HG02938 (cell line): ENCODE results near the gene RNF157.

Experiments
- ATAC-seq: cut with Tn5 transposase; IDR thresholded peaks from one replicate; pipeline ENCODE4 v1.9.1; 2021; ENCODE audit warnings: mild to moderate bottlenecking, moderate library complexity; ENCODE audit not compliant: unreplicated experiment

The RNF157 gene

DNA sequence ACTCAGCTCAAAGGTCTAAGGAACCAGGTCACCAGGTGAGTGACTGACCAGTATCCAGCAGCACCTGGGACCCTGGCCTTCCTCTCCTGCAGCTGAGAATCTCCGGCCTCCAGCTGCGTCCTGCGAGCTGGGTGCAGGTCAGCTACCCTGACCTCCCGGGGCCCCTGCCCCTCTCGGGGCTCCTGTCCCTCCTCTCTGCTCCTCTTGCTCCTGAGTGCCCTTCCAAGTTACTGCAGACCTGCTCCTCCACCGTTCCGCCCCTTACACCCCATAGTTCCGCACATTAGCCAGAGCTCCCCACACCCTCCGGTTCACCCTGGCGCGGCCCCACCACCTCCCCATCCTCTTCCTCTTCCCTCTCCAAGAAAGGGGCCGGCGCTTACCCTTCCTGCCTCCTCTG lies 109.8 kb downstream of the RNF157 start:
- no peak for ATAC-seq

DNA sequence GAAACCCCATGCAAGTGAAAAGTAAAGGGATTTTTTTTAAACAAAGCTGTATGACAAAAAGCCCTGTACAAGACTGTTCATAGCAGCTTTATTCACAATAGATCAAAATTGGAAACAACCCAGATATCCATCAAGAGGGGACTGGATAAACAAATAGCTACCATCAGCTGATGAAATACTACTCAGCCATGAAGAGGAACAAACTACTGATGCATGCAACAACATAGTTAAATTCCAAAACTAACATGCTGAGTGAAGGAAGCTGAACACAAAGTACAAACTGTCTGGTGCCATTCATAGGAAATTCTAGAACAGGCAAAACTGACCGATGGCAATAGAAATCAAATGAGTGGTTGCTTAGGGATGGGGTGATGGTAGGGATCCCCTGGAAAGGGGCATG lies 114.4 kb downstream of the RNF157 start:
- no peak for ATAC-seq

DNA sequence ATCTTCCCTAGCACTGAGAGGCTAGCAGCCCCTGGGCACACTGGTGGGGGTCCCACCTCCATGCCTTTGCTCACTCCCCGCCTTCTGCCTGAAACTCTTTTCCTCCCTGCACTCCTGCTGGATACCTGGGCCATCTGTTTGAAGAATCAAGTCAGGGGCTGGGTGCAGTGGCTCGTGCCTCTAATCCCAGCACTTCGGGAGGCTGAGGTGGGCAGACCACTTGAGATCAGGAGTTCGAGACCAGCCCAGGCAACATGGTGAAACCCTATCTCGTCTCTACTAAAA lies 115.0 kb downstream of the RNF157 start:
- no peak for ATAC-seq

DNA sequence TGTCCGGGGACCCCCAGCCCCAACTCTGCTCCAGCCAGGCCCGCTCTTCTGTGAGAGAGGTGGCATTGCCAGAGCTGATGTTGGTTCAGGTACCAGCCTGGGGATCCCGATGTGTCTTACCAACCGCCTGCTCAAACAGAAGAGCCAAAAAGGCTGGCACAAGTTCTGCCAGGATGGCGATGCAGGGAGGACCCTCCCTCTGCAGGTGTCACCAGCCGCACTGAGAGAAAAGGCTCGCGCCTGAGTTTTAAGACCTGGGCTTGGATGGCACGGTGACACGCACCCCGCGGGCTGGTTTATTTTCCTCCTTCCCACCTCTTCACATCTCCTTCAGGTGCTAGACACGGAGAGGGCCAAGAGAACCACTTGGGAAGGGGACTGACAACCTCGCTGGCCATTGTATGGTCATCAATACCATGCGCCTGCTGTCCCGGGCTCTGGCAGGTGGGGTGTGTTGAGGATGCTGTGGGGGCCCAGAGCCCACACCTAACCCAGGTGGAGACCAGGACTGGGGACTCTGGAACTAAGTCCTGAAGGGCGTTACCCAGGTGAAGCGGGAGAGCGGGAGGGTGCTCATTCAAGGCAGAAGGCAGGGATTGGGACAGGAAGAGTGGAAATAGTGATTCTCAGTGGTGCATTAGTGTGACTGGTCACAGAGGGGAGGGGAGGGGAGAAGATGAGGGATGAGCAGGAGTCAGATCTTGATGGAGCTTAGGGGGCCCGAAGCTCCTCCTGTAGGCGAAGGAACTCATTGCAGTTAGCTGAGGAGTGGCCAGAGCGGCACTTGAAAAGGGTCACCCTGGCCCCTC lies 115.5 kb downstream of the RNF157 start:
- no peak for ATAC-seq

DNA sequence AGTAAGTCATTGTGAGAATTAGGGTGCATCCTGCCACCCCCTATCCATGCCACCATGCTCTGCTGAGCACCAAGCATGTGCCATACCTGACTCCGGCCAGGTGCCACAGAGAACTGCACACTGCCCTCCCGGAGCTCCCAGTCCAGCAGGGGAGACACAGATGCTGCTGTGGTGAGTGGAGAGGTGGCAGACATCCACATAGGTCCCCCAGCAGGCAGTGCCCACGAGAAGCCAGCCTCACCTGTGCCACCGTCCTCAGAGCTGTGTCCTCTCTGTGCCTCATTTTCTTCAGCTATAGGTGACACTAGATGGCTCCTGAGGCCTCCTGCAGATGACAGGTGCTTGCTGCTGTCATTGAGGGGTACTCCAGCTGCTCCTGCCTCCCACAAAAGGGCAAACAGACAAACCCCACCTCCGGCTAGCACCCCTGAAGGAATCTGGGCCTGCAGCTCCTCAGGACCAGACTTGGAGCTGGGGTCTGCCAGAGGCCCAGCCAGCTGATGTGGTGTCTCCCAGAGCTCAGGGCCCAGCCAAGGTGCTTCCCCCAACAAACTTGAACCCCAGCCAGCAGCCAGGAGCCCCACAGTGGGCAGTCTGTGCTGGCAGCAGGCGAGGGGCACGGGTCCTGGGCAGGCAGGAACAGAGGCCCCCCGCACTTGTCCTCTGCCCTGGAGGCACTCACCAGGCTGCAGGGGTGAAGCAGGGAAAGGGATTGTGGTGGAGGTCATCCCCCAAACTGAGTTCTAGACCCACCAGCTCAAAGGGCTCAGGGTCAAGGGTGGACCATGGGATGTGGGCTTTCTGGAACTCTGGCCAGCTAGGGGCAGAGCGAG lies 116.3 kb downstream of the RNF157 start:
- ATAC-seq = no peak

DNA sequence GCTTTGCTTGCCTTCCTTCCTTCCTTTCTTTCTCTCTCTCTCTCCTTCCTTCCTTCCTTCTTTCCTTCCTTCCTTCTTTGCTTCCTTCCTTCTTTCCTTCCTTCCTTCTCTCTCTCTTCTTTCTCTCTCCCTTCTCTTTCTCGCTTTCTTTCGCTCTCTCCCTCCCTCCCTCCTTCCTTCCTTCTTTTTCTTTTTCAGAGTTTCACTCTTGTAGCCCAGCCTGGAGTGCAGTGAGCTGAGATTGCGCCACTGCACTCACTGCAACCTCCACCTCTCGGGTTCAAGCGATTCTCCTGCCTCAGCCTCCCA lies 117.1 kb downstream of the RNF157 start:
- ATAC-seq = no peak

DNA sequence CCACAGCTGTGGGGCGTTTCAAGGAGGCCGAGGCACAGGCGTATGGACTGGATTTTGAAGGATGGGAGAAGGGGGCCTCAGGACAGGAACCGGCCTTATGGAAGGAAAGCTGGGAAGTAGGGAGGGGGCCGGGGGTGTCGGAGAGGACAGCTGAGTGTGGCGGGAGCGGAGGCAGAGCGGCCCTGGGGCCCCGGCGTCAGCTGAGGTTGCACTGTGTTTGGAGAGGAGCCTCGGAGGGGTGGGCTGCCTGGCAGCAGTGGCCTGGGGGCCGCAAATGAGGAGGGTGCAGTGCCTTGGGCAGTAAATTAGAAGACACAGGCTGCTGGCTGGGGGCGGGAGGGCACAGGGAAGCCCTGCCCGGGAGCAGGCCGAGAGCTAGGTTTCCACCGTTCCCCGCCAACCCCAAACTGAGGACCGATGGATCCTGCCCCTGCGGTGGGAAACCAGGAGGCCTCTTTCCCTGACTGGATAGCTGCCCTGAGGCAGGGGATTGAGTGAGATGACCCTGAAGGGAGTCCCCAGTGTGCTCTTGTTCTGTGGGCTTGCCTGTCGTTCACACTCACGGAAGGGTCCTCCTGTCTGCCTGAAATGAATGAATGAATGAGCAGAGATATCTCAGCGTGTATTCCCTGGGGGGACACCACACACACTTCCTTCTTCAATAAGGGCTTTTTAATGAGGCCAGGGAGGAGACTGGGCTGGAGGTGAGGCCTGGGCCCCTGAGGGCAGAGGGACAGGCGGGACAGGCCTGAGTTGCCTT lies 117.7 kb downstream of the RNF157 start:
- ATAC-seq = no peak

DNA sequence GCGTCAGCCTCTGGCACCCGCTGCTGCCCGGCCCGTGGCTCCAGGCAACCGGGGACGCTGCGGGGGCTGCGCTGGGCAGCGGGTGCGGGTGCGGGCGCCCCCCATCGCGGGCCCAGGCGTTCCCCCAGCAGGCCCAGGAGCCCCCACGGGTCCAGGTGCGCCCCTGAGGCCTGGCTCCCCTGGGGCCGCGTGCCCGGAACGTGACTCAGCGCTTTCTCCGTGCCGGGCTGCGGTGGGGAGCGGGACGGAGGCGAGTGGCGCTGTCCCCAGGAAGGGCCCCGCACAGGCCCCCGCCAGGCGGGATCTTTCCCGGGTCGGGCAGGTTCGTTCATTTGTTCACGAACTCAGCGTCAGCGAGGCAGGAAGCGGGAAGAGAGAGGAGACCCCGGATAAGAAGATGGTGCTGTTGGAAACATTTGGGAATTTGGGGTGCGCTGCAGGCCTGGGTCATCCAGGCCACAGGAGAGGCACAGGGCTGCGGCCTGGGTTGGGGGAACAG lies 118.3 kb downstream of the RNF157 start:
- no peak for ATAC-seq

DNA sequence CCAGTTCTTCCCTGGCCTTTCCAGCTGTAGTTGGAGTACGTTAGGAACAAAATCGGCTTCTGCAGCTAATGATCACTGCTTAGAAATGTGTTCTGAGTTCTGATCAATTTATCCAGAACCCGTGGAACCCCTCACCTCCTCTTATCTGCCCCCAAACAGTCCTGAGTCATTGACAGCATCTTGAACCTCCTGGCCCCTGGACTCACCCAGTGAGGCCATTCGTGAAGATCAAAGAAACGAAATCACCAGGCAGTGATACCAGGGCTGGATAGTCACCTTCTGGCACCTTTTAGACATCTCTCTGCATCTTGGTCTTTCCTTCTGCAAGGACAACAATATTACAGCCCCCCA lies 119.7 kb downstream of the RNF157 start:
- ATAC-seq = no peak

DNA sequence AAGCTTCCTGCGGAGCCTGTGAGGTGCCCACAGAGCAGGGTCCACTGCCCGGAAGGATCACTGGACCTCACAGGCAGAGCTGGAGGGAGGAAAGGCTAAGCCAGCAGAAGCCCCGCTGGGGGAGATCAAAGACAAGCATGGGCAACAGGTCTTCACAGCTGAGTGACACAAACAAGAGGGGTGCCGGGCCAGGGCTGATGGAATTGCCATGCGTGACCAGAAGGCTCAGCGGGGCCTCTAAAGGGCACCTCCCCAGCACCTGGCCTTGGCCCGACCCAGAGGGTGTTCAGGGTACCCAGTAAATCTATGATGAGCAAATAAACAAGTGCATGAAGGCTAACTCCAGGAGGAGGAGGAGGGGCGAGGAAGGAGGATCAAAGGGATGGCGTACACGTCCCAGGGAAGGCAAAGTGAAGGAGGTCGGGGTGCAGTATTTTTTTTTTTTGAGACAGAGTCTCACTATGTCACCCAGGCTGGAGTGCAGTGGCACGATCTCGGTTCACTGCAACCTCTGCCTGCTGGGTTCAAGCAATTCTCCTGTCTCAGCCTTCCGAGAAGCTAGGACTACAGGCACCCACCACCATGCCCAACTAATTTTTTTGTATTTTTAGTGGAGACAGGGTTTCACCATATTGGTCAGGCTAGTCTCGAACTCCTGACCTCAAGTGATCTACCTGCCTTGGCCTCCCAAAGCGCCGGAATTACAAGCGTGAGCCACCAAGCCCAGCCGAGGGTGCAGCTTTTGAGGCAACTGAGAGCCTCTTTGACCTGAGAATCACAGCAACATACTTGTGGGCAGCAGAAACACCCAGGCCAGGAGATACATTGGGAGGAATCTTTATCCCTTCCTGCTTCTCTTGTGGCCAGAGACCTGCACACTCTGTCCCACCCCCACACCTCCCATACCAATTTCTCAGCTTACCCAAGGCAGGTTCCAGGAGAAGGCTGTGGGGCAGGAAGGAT lies 120.6 kb downstream of the RNF157 start:
- ATAC-seq = no peak

DNA sequence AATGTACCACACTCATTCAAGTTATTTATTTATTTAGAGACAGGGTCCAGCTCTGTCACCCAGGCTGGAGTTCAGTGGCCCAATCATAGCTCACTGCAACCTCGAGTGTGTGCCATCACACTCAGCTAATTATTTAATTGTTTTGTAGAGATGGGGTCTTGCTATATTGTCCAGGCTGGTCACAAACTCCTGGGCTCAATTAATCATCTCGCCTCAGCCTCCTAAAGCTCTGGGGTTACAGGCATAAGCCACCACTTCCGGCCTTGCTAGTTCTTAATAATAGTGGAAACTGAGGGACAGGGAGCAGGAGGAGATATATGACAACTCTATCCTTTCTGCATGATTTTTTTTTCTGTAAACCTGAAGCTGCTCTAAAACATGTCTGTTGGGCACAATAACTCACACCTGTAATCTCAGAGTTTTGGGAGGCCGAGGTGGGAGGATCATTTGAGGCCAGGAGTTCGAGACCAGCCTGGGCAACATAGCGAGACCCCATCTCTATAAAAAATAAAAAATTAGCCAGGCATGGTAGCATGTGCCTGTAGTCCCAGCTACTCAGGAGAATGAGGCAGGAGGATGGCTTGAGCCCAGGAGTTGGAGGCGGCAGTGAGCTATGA lies 125.0 kb downstream of the RNF157 start:
- ATAC-seq = no peak

DNA sequence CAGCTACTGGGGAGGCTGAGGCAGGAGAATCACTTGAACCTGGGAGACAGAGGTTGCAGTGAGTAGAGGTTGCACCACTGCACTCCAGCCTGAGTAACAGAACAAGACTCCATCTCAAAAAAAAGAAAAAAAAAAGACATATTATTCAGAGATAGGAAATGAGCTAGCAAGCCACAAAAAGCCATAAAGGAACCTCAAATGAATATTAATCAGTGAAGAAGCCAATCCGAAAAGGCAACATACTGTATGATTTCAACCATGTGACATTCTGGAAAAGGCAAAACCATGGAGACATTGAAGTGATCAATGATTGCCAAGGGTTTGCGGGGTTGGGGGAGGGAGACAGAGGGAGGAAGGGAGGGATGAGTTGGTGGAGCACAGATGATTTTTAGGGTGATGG lies 128.3 kb downstream of the RNF157 start:
- ATAC-seq = no peak

DNA sequence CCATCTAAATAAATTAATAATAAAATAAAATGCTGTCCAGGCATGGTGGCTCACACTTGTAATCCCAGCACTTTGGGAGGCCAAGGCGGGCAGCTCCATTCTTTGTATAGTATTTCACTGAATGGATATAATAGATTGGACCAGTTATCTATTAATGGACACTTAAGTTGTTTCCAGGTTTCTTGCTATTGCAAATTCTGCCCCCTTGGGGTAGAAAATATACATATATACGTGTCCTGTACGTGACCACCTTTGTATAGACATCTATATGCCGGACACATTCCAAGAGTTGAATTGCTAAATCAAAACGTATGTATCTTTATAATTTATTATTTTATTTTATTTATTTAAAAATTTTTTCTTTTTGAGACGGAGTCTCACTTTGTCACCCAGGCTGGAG lies 132.8 kb downstream of the RNF157 start:
- ATAC-seq = no peak

DNA sequence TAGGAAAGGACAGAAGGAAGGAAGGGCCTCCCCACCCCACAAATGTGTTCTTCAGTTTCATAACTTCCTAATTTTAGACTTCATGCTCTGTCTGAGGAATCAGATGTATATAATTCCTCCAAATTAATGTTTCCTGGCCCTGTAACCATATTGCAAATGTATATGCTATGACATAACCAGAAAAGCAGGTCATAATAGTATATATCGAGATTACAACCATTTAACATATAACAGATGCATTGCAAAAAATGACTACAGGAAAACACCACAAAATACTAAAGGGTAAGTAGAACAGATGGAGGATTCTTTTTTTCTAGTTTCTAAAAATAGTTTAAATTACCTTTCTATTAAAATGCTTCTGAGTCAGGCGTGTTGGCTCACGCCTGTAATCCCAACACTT lies 133.6 kb downstream of the RNF157 start:
- no peak for ATAC-seq

DNA sequence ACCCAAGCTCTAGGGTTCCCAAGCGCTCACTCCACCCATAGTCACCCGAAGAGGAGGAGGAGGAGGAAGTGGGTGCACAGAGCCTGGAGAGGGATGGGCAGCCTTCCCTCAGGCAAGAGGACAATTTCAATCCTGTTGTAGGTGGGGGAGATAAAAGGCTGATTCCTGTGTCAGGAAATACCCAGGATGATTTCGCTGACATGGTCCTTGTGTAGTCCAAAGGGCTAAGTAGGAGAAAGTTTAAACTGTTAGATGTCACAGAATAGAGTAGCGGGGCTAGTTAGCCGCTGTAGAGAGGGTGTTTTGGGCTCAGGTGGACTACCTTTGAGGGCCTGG lies 135.4 kb downstream of the RNF157 start:
- ATAC-seq = no peak

DNA sequence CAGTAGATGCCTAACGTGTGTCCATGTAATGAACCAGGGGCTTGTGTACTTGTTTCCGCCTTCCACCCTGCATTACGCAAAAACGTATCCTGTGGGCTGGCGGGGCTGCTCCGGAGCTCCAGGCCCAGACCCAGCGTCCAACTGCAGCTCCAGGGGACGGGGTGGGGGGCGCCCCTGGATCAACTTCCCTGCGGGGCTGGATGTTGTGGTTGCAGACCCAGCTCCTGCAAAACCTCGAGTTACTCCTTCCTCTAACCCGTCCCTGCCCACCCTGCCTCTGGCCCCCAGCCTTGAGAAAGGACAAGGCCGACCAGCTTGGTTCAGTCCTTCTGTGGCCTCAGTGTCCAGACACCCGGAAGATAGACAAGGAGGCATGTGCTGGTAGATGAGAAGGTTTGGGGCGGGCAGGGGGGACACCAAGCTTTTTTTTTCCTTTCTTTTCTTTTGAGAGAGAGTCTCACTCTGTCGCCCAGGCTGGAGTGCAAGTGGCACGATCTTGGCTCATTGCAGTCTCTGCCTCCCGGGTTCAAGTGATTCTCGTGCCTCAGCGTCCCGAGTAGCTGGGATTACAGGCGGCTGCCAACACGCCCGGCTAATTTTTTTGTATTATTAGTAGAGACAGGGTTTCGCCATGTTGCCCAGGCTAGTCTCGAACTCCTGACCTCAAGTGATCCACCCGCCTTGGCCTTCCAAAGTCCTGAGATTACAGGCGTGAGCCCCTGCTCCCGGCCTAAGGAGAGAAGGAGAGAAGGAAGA lies 136.0 kb downstream of the RNF157 start:
- no peak for ATAC-seq

DNA sequence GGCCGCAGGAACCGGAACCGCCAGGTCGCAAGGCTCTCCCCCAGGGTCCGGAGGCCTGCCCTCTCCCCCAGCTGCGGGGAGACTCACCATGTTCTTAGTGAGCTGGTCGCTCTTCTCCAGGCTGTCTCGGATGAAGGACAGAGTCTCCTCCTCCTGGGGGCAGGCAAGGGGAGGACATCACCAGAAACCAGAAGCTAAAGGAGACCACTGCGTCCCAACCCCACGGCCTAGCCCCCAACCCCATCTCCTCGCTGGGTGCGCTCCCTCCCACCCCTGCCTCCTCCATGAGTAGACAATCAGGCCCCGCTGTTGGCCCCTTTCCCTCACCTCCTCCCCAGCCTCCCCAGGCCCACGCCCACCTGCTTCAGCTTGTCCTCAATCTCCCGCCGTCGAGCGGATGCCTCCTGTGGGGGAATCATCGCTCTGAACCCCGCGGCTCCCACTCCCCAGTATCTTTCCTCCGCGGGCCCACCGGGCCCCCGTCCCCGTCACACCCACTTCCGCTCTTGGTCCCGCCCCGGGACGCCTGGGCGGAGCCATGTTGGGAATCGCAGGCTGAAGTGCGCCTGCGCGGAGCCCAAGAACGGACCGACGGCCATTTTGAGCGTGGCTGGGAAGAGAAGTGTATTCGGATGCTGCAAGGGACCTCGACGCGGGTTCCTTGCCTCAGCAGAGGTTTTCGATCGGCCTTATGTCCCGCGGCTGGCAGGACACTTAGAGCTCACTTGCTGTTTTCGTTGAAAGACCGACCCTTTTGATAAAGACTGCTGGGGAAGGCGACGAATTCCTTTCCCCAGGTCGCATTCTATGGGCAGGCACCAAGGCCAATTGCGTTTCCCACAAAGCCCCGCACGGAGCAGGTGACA lies 136.8 kb downstream of the RNF157 start, which contains the start of gene EXOC7:
EXOC7 (minus strand) TSS at position 514 of the 866 bp plus-strand sequence; CDS start at position 419, 95 bp downstream.
- peak; percentile 75 for ATAC-seq

DNA sequence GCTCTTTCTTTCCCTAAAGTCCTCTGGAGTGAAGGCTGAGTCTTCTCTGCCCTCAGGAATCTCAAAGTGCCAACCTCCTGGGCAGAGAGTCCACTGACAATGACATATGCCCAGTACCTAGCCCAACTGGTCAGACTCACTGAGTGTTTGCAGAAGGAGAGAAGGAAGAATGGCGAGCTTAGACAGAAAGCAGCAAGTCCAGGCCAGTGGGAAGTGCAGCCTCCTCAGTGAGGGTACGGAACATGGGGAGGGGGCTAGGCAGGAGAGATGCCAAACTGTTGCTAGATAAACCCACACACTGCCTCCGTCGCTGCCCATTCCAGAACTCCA lies 137.4 kb downstream of the RNF157 start:
- peak; percentile 14 for ATAC-seq
